IPS DF 4.7 (cell line): ENCODE measurements around the gene NHSL1.

ENCODE experiments used
- DNase-seq: peaks from one replicate; pipeline ENCODE4 v3.0.0-alpha.2; 2013; ENCODE audit warnings: low spot score; ENCODE audit errors: extremely low read depth

Gene NHSL1

DNA sequence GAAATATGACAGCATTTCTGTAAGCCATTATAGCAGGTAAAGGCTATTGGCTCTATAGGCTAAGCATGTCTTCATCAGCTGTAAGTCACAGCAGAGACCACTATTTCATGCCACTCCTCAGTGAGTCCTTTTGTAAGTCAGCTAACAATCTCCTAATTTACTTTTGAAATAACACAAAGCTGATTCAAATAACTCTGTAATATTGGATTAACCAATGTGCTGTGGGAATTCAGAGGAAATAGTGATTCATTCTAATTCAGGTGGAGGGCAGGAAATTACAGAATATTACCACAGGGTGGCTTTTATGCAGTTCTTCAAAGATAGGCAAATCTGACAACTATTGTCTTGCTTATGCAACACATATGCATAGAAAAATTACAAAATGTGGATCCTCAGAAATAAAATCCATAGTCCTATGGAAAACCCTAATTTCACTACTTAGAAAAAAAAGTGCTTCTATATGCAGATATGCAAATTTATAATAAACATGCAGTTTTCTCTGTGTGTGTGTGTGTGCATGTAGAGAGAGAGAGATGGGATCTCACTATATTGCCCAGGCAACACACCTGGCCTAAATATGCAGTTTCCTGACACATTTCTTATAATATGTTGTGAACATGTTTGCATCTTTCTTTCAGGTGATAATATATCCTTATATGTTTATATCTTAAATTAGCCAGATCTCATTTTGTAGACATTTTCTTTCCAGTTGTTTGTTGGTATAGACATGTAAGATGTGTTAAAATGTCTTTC is 126.4 kb downstream of the NHSL1 start:
- DNase-seq, result no peak
